Esophagus squamous epithelium (tissue), 5 donors: ENCODE measurements around the gene CNIH3. TPM values are rescaled to one million over a fixed set of nuclear protein-coding genes. Genes with fewer than 3 reads are reported as not detected.
A peak's percentile ranks its signal among the peaks of the same experiment; 100 is the strongest.
"Not testable (repeated sequence)": the region's sequence is repeated elsewhere in the genome, so short reads cannot be mapped to it uniquely, and the experiment has no call there.

Experiments used
- DNase-seq: peaks from one replicate; lab custom pipeline; 2025; lab: John Stamatoyannopoulos, UW
- H3K27ac ChIP-seq, 4 donors: fragments of 200-600 bp; sonication (generic); one replicate each; pipeline ENCODE4 v1.5.1; 2016 to 2019; ENCODE audit warnings: mild to moderate bottlenecking in 1 of 4
- H3K27me3 ChIP-seq, 4 donors: fragments of 200-600 bp; sonication (generic); 1 replicate in 3 of 4; 2 replicates in 1 of 4; pipeline versions ENCODE4 v1.5.1 to v1.6.0; 2017 to 2021; ENCODE audit warnings: antibody characterized with exemption in 1 of 4
- H3K36me3 ChIP-seq, 3 donors: fragments of 200-600 bp; sonication (generic); one replicate each; pipeline ENCODE4 v1.5.1; 2016 to 2019
- H3K4me1 ChIP-seq, 3 donors: fragments of 200-600 bp; sonication (generic); one replicate each; pipeline ENCODE4 v1.5.1; 2017 to 2019
- H3K4me3 ChIP-seq, 4 donors: fragments of 200-600 bp; sonication (generic); 1 replicate in 3 of 4; 2 replicates in 1 of 4; pipeline ENCODE4 v1.5.1; 2016 to 2019; ENCODE audit warnings: mild to moderate bottlenecking in 2 of 4, moderate library complexity in 1 of 4
- H3K9me3 ChIP-seq, 3 donors: fragments of 200-600 bp; sonication (generic); one replicate each; pipeline ENCODE4 v1.5.1; 2016 to 2019
- POLR2A ChIP-seq, 4 donors: fragments of 450-650 bp; IDR thresholded peaks; one replicate each; pipeline ENCODE4 v1.6.1; 2017; ENCODE audit warnings: antibody characterized with exemption in 4 of 4, mild to moderate bottlenecking in 4 of 4, moderate library complexity in 3 of 4
- WGBS, 2 donors: methylation state at CpG; one replicate each; pipeline ENCODE4 v1.1.5; 2018; 5-methylcytosine and 5-hydroxymethylcytosine counted together
- intact Hi-C: fragments of 100-400 bp; cut with DNase I; formaldehyde crosslinking; loops from one replicate; pipeline ENCODE4 v1.15.0; 2022
- total RNA-seq, 4 donors: library from RNA; depleted of rRNA; stranded (reverse); fragments of >200 nt; gene quantifications; one replicate each; pipeline ENCODE4 v1.1.0, GENCODE V29; 2016
- TF ChIP-seq, protein P1 (sequence below), 6 experiments: fragments of 450-650 bp in 4 of 6; fragments of 200-600 bp in 2 of 6; sonication (generic) in 2 of 6; IDR thresholded peaks; one replicate each; pipeline ENCODE4 v1.5.1; 2016 to 2019; ENCODE audit warnings: antibody characterized with exemption in 6 of 6, mild to moderate bottlenecking in 4 of 6, moderate library complexity in 4 of 6
- donor health status: DM: yes; HTN: yes; CAD: no.

Gene CNIH3
- total RNA-seq: 1 to 10 TPM in 2 of 4 donors, under 1 TPM in 1, not detected in 1; 0.34 to 3.2 (median 1.2) TPM

DNA sequence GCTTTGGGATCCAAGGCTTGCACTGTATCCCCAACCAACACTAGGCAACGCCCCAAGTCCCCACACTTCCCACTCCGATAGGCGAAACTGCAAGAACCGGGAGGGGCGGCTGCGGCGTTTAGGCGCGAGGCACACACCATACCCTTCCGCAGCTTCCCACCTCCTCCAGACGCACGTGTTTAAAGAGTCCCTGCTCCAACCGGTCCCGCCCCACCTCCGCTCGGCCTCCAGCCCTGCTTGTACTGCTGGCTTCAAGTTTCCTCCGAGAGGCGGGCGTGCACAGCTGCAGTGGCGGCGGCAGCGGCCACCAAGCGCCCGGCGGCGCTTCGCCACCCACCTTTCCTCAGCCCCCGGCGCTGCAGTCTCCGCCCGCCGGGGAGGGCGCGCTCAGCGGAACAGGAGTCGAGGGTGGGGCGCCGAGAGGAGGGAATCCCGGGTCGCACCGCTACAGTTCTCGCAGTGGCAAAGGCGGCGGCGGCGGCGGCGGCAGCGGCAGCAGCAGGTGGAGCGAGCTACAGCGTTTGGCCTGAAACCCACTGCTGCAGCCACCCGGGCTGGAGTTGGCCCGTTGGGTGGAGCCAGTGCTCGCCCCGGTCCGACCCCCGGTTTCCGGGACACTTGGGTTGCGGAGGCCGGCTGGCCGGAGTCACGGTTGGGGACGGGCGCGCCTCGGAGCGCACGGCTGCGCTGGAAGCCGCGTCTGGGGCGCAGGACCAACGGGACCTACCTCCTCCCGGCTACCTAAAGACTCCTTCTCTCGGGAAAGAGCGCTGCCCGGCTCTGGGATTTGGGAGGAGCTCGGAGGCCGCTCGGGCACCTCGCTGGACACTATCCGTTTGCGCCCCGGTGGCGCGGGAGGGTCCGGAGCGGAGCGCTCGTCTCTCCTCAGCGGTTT is at the start of gene CNIH3:
TSS of gene CNIH3 (plus strand) at position 457 of the 895 bp plus-strand sequence. CDS start 858 bp downstream, outside the sequence.
- peaks cover 16 to 29% (median 19%) of the 10 kb centered on the region in 3 donors for H3K4me1 ChIP-seq
- 2% methylated on average over 27 of the region's 91 CpGs; no CpG with 5 or more reads in 1 of the 2 donors for WGBS, 2 donors
- no peaks in the 10 kb centered on the region for H3K36me3 ChIP-seq
- no peak within 1 kb of the TSS for H3K27ac ChIP-seq
- no peak for DNase-seq
- intact Hi-C loops: no loop called here
- no peak for TF ChIP-seq POLR2A (IDR thresholded peaks at IDR 0.05)
- TF ChIP-seq, protein P1, sequence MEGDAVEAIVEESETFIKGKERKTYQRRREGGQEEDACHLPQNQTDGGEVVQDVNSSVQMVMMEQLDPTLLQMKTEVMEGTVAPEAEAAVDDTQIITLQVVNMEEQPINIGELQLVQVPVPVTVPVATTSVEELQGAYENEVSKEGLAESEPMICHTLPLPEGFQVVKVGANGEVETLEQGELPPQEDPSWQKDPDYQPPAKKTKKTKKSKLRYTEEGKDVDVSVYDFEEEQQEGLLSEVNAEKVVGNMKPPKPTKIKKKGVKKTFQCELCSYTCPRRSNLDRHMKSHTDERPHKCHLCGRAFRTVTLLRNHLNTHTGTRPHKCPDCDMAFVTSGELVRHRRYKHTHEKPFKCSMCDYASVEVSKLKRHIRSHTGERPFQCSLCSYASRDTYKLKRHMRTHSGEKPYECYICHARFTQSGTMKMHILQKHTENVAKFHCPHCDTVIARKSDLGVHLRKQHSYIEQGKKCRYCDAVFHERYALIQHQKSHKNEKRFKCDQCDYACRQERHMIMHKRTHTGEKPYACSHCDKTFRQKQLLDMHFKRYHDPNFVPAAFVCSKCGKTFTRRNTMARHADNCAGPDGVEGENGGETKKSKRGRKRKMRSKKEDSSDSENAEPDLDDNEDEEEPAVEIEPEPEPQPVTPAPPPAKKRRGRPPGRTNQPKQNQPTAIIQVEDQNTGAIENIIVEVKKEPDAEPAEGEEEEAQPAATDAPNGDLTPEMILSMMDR (IDR thresholded peaks at IDR 0.05): no peak
- peak within 1 kb of the TSS; percentile 18 to 63 (median 40) for H3K4me3 ChIP-seq
- H3K9me3 ChIP-seq: no peaks in the 10 kb centered on the region
- peaks cover 17 to 70% (median 20%) of the 10 kb centered on the region in 4 donors for H3K27me3 ChIP-seq

DNA sequence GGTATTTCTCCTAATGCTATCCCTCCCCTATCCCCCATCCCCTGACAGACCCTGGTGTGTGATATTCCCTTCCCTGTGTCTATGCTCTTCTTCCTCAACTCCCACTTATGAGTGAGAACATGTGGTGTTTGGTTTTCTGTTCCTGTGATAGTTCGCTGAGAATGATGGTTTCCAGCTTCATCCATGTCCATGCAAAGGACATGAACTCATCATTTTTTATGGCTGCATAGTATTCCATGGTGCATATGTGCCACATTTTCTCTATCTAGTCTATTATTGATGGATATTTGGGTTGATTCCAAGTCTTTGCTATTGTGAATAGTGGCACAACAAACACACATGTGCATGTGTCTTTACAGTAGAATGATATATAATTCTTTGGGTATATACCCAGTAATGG is 49.6 kb upstream of the CNIH3 start:
- H3K4me1 ChIP-seq: peaks cover 0 to 19% (median 8%) of the 10 kb centered on the region in 3 donors
- 77 to 100% methylated on average over 1 of the region's 1 CpG for WGBS, 2 donors
- intact Hi-C loops, H3K4me3 ChIP-seq, H3K27me3 ChIP-seq, H3K27ac ChIP-seq, H3K9me3 ChIP-seq, DNase-seq, H3K36me3 ChIP-seq: not testable (repeated sequence)

DNA sequence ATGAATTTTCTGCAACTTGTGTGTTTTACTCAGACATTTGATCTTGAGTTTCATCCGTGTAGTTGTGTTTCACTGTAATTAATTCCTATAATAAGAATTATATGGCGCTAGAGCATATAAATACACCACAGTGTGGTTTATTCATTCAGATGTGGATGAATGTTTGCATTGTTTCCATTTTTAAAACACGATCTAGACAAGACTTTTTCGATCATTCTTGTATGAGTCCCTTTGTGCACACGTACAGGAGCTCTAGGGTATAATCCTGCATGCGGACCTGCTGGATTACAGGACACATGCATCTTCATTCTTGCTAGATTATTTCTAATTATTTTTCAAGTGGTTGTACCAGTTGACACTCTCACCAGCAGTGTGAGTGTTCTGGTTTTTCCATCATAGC is 46.8 kb upstream of the CNIH3 start:
- TF ChIP-seq POLR2A (IDR thresholded peaks at IDR 0.05): no peak
- TF ChIP-seq, protein P1 (IDR thresholded peaks at IDR 0.05): no peak
- Histone ChIP-seq H3K4me3 (no peak overlapping the region), H3K4me1 (peaks cover 0 to 19% (median 8%) of the 10 kb centered on the region in 3 donors), H3K36me3 (no peaks in the 10 kb centered on the region), H3K27me3 (no peaks in the 10 kb centered on the region), H3K9me3 (no peaks in the 10 kb centered on the region), H3K27ac (no peak overlapping the region)
- DNase-seq: no peak
- intact Hi-C loops: no loop called here
- 88 to 91% methylated on average over 6 of the region's 6 CpGs for WGBS, 2 donors

DNA sequence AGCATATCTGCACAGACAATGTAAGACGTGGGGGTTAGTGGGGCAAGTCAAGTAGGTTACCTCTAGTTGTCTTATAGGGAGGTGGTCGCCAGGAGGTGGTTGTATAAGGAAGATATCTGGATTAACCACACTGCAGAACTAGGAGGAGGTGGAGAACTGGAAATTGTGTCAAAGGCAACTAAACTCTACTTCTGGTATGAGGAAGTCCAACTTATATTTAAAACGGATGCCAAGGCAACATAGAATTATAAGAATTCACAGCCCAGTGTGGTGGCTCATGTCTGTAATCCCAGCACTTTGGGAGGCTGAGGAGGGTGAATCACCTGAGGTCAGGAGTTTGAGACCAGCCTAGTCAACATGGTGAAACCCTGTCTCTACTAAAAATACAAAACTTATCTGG is 44.1 kb upstream of the CNIH3 start:
- 61 to 67% methylated on average over 3 of the region's 3 CpGs for WGBS, 2 donors
- H3K4me3 ChIP-seq, H3K4me1 ChIP-seq, intact Hi-C loops, H3K9me3 ChIP-seq, H3K27ac ChIP-seq, H3K36me3 ChIP-seq, H3K27me3 ChIP-seq, DNase-seq: not testable (repeated sequence)

DNA sequence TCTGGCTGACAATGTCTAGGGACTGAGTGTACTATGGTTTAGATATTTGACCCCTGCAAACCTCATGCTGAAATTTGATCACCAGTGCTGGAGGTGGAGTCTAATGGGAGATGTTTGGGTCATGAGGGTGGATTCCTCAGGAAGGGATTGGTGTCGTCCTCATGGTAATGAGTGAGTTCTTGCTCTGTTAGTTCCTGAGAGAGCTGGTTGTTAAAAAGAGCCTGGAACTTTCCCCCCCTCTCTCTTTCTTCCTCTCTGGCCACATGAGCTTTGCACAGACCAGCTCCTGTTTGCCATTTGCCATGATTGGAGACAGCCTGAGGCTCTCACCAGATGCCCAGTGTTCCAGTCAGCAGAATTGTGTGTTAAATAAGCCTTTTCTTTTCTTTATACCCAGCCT is 36.6 kb upstream of the CNIH3 start:
- no peak overlapping the region for H3K27ac ChIP-seq
- peaks cover 0 to 8% (median 5%) of the 10 kb centered on the region in 3 donors for H3K9me3 ChIP-seq
- H3K4me3 ChIP-seq: no peak overlapping the region
- no peak for DNase-seq
- 42 to 57% methylated on average over 1 of the region's 1 CpG for WGBS, 2 donors
- no peaks in the 10 kb centered on the region for H3K27me3 ChIP-seq
- no peaks in the 10 kb centered on the region for H3K4me1 ChIP-seq
- intact Hi-C loops: no loop called here
- H3K36me3 ChIP-seq: no peaks in the 10 kb centered on the region
- TF ChIP-seq, protein P1 (IDR thresholded peaks at IDR 0.05): no peak
- TF ChIP-seq POLR2A (IDR thresholded peaks at IDR 0.05): no peak

DNA sequence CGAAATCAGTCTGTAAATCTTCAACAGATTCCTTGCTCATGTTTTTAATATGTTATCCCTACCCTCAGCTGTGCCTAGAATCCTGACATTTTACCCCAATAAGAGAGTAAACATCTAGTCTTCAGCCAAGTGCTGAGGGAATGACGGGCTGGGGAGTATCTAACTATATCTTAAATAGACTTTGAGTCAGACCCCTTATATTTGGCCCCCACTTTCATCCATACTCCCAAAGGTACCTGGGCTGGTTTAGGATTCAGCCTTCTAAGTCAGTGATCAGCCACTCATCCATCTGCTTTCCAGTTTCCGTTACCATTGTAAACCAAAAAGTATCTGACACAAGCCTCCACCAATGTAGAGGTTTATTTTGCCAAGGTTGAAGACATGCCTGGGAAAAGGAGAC is 36.1 kb upstream of the CNIH3 start:
- DNase-seq: no peak
- no peak for TF ChIP-seq POLR2A (IDR thresholded peaks at IDR 0.05)
- TF ChIP-seq, protein P1 (IDR thresholded peaks at IDR 0.05): no peak
- Histone ChIP-seq H3K9me3 (peaks cover 0 to 8% (median 5%) of the 10 kb centered on the region in 3 donors), H3K4me1 (no peaks in the 10 kb centered on the region), H3K27me3 (no peaks in the 10 kb centered on the region), H3K36me3 (no peaks in the 10 kb centered on the region), H3K27ac (no peak overlapping the region), H3K4me3 (no peak overlapping the region)
- 65 to 82% methylated on average over 3 of the region's 3 CpGs for WGBS, 2 donors
- intact Hi-C loops: no loop called here
